ENCODE results near the gene COL21A1.

COL21A1 gene

DNA sequence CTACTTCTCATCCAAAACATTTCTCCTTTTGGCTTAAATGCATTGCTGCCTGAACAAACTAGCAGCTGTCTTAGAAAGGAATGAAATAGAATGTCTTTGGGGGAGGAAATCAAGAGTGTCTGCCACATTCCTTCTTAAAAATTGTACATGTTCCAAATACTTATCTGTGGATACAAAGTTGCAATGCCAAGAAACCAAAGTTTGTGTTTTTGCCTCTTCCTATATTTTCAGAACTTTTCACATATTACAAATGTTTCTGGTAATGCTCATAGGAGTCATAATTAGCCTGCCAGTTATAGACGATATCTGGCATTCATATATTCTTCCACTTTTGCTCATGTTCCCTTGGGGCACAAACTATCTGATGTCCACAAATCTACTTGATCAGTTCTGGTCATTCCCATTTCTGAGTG, 206.5 kb downstream of the COL21A1 start:
- no peak overlapping the region for H3K9ac ChIP-seq
- no peak for TF ChIP-seq Cebpa-rat (IDR thresholded peaks at IDR 0.05)
- H3K9me3 ChIP-seq (replicated peaks in 1 of 11) = peaks cover 0 to 13% (median 0%) of the 10 kb centered on the region in 11 experiments; a peak in 3 of 22 replicates
- 0 out of 22 replicates have a peak overlapping the region, but pooled peaks of 1 of the 11 experiments have one; percentile 23 for H3K27ac ChIP-seq
- H3K27me3 ChIP-seq = no peaks in the 10 kb centered on the region
- peak overlapping the region in 4 of 11 experiments; percentile 1 to 56 (median 48); a peak in 4 of 22 replicates for H3K4me2 ChIP-seq
- no peaks in the 10 kb centered on the region for H3K36me3 ChIP-seq
- H4K20me1 ChIP-seq = no peaks in the 10 kb centered on the region
- peaks cover 0 to 21% (median 2%) of the 10 kb centered on the region in 10 experiments; a peak in 9 of 20 replicates for H3K4me1 ChIP-seq
- H3K4me3 ChIP-seq = no peak overlapping the region

DNA sequence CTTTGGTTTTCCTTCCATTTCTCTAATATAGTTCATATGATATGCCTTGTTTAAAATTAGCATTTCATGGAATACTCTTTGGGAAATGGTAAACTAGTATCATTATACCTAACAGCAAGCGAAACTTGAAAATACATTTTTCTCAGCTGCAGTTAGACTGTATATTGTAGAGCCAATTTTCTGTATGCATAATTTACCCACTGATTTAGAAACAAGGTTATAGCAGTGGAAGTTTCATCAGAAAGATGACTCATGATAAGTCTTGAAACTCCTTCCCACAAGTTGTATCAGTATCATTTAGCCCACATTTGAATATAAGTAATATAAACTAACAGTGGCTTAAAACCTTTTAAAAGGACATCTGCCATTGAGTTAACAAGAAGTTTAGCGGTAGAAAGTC, 207.2 kb downstream of the COL21A1 start:
- Histone ChIP-seq H3K36me3 (no peaks in the 10 kb centered on the region), H3K27ac (0 out of 22 replicates have a peak overlapping the region, but pooled peaks of 1 of the 11 experiments have one; percentile 23), H4K20me1 (no peaks in the 10 kb centered on the region), H3K27me3 (no peaks in the 10 kb centered on the region), H3K4me1 (peaks cover 0 to 17% (median 0%) of the 10 kb centered on the region in 10 experiments; a peak in 6 of 20 replicates), H3K9ac (no peak overlapping the region), H3K4me3 (no peak overlapping the region), H3K9me3 (replicated peaks in 1 of 11) (peaks cover 0 to 13% (median 0%) of the 10 kb centered on the region in 11 experiments; a peak in 3 of 22 replicates), H3K4me2 (peak overlapping the region in 4 of 11 experiments; percentile 1 to 56 (median 48); a peak in 6 of 22 replicates)
- no peak for TF ChIP-seq Cebpa-rat (IDR thresholded peaks at IDR 0.05)

DNA sequence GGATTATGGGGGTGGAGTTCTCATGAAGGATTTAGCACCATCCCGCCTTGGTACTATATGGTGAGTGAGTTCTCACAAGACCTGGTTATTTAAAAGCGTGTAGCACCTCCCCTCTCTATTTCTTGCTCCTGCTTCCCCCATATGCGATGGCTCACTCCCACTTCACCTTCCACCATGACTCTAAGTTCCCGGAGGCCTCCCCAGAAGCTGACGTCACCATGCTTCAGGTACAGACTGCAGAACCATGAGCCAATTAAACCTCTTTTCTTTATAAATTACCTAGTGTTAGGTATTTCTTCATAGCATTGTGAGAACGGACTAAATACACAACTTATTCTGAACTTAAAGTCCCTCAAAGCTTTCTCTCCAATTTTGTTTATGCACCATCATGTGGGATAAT, 208.6 kb downstream of the COL21A1 start:
- Histone ChIP-seq H3K9ac (no peak overlapping the region), H3K4me2 (no peak overlapping the region), H3K36me3 (no peaks in the 10 kb centered on the region), H3K4me3 (no peak overlapping the region), H3K27me3 (no peaks in the 10 kb centered on the region), H4K20me1 (no peaks in the 10 kb centered on the region), H3K4me1 (peaks cover 0 to 15% (median 0%) of the 10 kb centered on the region in 10 experiments; a peak in 6 of 20 replicates), H3K27ac (no peak overlapping the region), H3K9me3 (replicated peaks in 1 of 11) (peaks cover 0 to 13% (median 0%) of the 10 kb centered on the region in 11 experiments; a peak in 3 of 22 replicates)
- no peak for TF ChIP-seq Cebpa-rat (IDR thresholded peaks at IDR 0.05)

DNA sequence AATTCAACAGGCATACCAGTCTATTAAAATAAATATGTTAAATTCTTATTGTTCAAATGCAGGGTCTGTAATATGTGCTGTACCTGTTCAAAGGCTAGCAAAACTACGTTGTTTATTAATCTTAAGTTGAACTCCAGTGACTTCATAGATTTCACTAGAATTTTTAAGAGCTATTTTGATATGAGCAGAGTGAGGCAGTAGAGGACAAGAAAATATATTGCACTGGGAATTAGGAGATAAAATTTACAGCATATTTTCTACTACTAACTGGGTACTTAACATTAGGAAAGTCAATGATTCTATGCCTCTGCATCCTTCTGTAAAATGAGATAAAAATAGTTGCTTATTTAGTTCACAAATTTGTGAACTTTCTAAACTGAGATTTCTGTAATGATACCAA, 209.8 kb downstream of the COL21A1 start:
- H3K27ac ChIP-seq = no peak overlapping the region
- H4K20me1 ChIP-seq = no peaks in the 10 kb centered on the region
- H3K4me2 ChIP-seq = no peak overlapping the region
- H3K27me3 ChIP-seq = no peaks in the 10 kb centered on the region
- peaks cover 0 to 12% (median 0%) of the 10 kb centered on the region in 10 experiments; a peak in 6 of 20 replicates for H3K4me1 ChIP-seq
- H3K9me3 ChIP-seq (replicated peaks in 1 of 11) = peaks cover 0 to 13% (median 0%) of the 10 kb centered on the region in 11 experiments; a peak in 3 of 22 replicates
- TF ChIP-seq Cebpa-rat (IDR thresholded peaks at IDR 0.05) = no peak
- H3K4me3 ChIP-seq = no peak overlapping the region
- H3K36me3 ChIP-seq = no peaks in the 10 kb centered on the region
- no peak overlapping the region for H3K9ac ChIP-seq

DNA sequence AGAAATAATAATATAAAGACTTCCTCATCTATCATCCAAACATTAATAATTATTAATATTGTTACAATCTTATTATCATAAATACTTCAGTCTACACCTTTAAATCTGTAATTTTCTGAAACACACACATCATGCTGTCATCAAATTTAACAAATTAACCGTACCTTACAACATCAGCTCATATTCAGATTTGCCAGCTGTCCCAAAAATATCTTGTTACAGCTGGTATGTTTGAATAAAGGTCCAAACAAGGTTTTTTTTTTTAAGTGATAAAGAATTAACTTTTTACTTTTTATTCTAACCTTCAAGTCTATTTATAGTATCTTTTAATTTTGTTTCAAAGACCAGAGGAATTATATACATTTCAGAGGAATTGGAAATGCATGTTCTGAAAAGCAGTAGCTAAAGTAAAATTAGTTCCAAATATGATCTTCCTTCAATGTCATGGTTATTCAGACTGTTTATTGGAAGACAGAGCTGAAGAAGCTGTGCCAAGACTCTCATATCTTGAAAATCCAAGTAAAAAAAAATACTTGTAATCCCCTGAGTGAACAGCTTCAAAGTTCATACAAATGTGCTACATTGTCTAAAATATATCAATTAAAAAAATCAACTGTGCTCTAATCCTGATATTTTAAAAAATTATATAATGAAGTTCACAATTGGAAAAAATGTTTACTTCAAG, 210.3 kb downstream of the COL21A1 start:
- no peak overlapping the region for H3K4me2 ChIP-seq
- peaks cover 0 to 13% (median 0%) of the 10 kb centered on the region in 11 experiments; a peak in 3 of 22 replicates for H3K9me3 ChIP-seq (replicated peaks in 1 of 11)
- no peak overlapping the region for H3K9ac ChIP-seq
- H3K27ac ChIP-seq = no peak overlapping the region
- no peak overlapping the region for H3K4me3 ChIP-seq
- TF ChIP-seq Cebpa-rat (IDR thresholded peaks at IDR 0.05) = no peak
- H3K4me1 ChIP-seq = peaks cover 0 to 12% (median 0%) of the 10 kb centered on the region in 10 experiments; a peak in 6 of 20 replicates
- H4K20me1 ChIP-seq = no peaks in the 10 kb centered on the region
- no peaks in the 10 kb centered on the region for H3K27me3 ChIP-seq
- H3K36me3 ChIP-seq = no peaks in the 10 kb centered on the region

DNA sequence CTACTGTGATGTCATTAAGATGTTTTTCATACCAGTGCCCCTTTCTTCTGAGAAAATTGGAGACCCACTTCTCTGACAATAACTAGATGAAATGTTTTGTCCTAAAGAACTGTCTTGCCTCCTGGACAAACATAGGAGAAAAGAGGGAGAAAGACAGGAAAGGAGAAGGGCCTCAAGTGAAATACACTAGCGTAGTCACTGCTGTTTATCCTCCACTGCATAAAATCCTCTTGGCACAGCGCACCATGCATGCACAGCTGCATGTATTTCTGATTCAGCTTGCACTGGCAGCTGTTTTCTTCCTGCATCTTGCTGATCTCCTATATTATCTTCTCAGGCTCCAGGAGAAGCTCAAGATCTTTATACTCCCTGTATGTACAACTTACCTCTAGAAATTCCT, 214.0 kb downstream of the COL21A1 start:
- Histone ChIP-seq H3K27me3 (no peaks in the 10 kb centered on the region), H3K27ac (no peak overlapping the region), H3K36me3 (no peaks in the 10 kb centered on the region), H3K4me3 (no peak overlapping the region), H3K9ac (no peak overlapping the region), H3K4me2 (no peak overlapping the region), H3K4me1 (no peaks in the 10 kb centered on the region), H4K20me1 (no peaks in the 10 kb centered on the region), H3K9me3 (replicated peaks in 1 of 11) (peaks cover 0 to 11% (median 0%) of the 10 kb centered on the region in 11 experiments; a peak in 3 of 22 replicates)
- TF ChIP-seq Cebpa-rat (IDR thresholded peaks at IDR 0.05) = no peak

DNA sequence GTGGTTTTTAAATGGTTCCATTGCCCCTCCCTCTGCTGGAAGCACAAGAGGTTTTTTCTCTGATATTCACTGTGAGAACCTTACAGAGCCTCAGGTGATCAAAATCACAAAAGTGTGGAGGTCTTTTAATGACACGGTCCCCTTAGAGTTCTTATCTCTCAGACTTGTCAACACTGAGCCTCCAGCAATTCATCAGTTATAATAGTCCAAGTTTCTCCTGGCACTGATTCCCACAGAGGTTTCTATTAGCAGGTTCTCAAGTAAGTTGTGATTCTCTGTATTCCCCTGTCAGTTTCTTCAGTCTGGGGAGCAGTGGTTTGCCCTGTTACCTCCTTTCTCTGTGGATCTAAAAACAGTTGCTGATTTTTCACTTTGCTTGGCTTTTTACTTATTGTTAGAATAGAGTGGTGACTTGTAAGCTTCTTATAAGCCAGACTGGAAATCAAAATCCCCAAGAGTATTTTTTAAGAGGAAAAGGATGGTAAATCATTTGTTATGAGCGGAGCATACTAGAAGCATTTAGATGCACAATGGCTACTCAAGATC, 214.6 kb downstream of the COL21A1 start:
- Histone ChIP-seq H3K4me3 (no peak overlapping the region), H3K36me3 (no peaks in the 10 kb centered on the region), H3K9ac (no peak overlapping the region), H3K27ac (no peak overlapping the region), H4K20me1 (no peaks in the 10 kb centered on the region), H3K27me3 (no peaks in the 10 kb centered on the region), H3K4me1 (no peaks in the 10 kb centered on the region), H3K4me2 (no peak overlapping the region), H3K9me3 (replicated peaks in 1 of 11) (peaks cover 0 to 11% (median 0%) of the 10 kb centered on the region in 11 experiments; a peak in 3 of 22 replicates)
- TF ChIP-seq Cebpa-rat (IDR thresholded peaks at IDR 0.05) = no peak

DNA sequence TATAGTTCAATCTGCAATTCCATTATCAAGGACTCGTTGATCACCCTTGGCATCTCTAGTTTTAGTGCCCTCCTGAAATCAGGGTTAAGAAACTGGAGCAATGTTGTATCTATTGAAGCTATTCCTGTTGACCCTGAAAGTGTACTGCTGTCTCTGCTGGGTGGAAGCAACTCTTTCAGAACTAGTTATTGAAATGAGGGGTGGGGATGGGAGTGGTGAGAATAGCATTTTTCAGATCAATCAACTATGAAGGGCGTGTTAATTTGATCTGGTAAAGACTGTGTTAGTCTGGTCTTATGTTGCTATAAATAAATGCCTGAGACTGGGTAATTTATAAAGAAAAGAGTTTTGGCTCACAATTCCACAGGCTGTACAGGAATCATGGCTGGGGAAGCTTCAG, 219.5 kb downstream of the COL21A1 start:
- H3K4me2 ChIP-seq = no peak overlapping the region
- no peak for TF ChIP-seq Cebpa-rat (IDR thresholded peaks at IDR 0.05)
- H3K27me3 ChIP-seq = no peaks in the 10 kb centered on the region
- no peak overlapping the region for H3K9ac ChIP-seq
- H3K27ac ChIP-seq = no peak overlapping the region
- H4K20me1 ChIP-seq = no peaks in the 10 kb centered on the region
- H3K36me3 ChIP-seq = no peaks in the 10 kb centered on the region
- peaks cover 0 to under 1% (median 0%) of the 10 kb centered on the region in 10 experiments; a peak in 3 of 20 replicates for H3K4me1 ChIP-seq
- peaks cover 0 to 11% (median 0%) of the 10 kb centered on the region in 11 experiments; a peak in 3 of 22 replicates for H3K9me3 ChIP-seq (replicated peaks in 1 of 11)
- no peak overlapping the region for H3K4me3 ChIP-seq

DNA sequence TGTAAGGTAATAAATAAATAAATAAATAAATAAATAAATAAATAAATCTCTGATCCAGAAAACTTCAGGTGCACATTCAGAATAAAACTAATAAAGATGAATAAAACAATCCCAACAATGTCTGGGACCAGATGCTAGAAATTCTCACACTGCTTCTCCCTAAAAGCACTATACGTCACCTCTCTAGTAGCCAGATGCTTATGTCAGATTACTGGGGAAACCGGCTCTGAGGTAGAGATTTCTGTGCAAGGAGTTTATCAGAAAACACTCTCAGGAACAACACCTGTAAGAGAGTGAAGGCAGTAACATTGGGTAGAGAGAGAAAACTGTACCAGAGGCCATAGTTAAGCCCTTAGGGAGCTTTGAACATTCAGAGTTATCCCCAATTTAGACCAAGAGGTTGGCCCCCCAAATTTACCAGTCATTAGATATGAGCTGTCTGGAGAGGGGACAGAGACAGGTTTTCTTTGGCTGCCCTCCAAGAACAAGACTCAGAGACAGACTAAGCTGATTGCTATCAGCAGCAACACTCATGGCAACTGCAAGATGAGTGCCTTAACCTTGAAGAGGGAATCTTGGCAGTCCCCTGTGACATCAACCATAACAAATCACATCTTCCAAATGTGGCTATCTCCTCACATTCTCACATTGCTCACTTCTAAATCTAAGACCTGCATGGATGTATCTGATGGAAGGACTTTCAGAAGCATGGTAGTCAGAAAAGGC, 220.8 kb downstream of the COL21A1 start:
- Histone ChIP-seq H3K4me2 (no peak overlapping the region), H4K20me1 (no peaks in the 10 kb centered on the region), H3K9ac (no peak overlapping the region), H3K4me3 (no peak overlapping the region), H3K27me3 (no peaks in the 10 kb centered on the region), H3K27ac (no peak overlapping the region), H3K4me1 (peaks cover 0 to 8% (median 0%) of the 10 kb centered on the region in 10 experiments; a peak in 4 of 20 replicates), H3K9me3 (replicated peaks in 1 of 11) (peaks cover 0 to 11% (median 0%) of the 10 kb centered on the region in 11 experiments; a peak in 3 of 22 replicates), H3K36me3 (no peaks in the 10 kb centered on the region)
- TF ChIP-seq Cebpa-rat (IDR thresholded peaks at IDR 0.05) = no peak
